Psoas muscle (tissue), 8 donors: ENCODE data around the gene MLH1. TPM values are rescaled to one million over a fixed set of nuclear protein-coding genes. Genes with fewer than 3 reads are reported as not detected.
A peak's percentile ranks its signal among the peaks of the same experiment; 100 is the strongest.

ENCODE experiments used
- ATAC-seq, 4 donors: fragments of 200-7000 bp; cut with Tn5 transposase; one replicate each; pipeline ENCODE4 v1.9.1; 2020; ENCODE audit warnings: moderate library complexity in 3 of 4, mild to moderate bottlenecking in 2 of 4
- DNase-seq, 2 donors: peaks; one replicate each; pipeline ENCODE4 v3.0.0-alpha.2; 2020
- H3K27ac ChIP-seq: fragments of 200-600 bp; one replicate; pipeline ENCODE4 v1.8.0; 2022
- H3K27me3 ChIP-seq, 3 donors: fragments of 200-600 bp in 1 of 3; one replicate each; pipeline versions ENCODE4 v1.6.1 to v1.8.0; 2013 to 2022; ENCODE audit warnings: low read length in 2 of 3, mild to moderate bottlenecking in 2 of 3, moderate library complexity in 1 of 3; ENCODE audit not compliant: insufficient read depth in 3 of 3
- H3K36me3 ChIP-seq, 2 donors: fragments of 200-600 bp in 1 of 2; one replicate each; pipeline versions ENCODE4 v1.6.1 to v1.8.0; 2013 to 2022; ENCODE audit warnings: low read depth in 1 of 2, mild to moderate bottlenecking in 1 of 2, moderate library complexity in 1 of 2; ENCODE audit not compliant: insufficient read depth in 1 of 2
- H3K4me1 ChIP-seq: fragments of 200-600 bp; one replicate; pipeline ENCODE4 v1.8.0; 2022
- H3K4me3 ChIP-seq: fragments of 200-600 bp; one replicate; pipeline ENCODE4 v1.8.0; 2022; ENCODE audit warnings: mild to moderate bottlenecking
- H3K9me3 ChIP-seq: fragments of 200-600 bp; one replicate; pipeline ENCODE4 v1.8.0; 2022
- CTCF ChIP-seq: fragments of 200-600 bp; IDR thresholded peaks from one replicate; pipeline ENCODE4 v1.8.0; 2022; ENCODE audit warnings: antibody characterized with exemption
- WGBS, 3 donors: extraction: QIAGEN DNeasy Blood & Tissue Kit; methylation state at CpG; one replicate each; pipeline versions ENCODE4 v1.1.6 to v1.1.7; 2013; 5-methylcytosine and 5-hydroxymethylcytosine counted together
- intact Hi-C, 2 donors: fragments of 100-400 bp; cut with DNase I; formaldehyde crosslinking; loops; one replicate each; pipeline versions ENCODE4 v1.11.0 to v1.14.2; 2022
- polyA plus RNA-seq, 3 donors: library from polyadenylated mRNA; stranded (reverse); fragments of 200-250 nt; gene quantifications; one replicate each; pipeline ENCODE4 v1.2.3, GENCODE V29; 2013
- total RNA-seq, 4 donors: library from RNA; stranded (reverse); fragmentation: NEBNext Ultra II Directional in 2 of 4; extraction: Animal tissue kit (Norgen Biotek cat#: 25700) in 2 of 4; gene quantifications; one replicate each; pipeline versions ENCODE4 v1.2.1 to v1.2.4, GENCODE V29; 2021 to 2023
- donor health status: healthy with polysubstance abuse.
- donor health status: DM: no; HTN: no; CAD: no; lungs with moderate emphysema.
- donor health status: Bipolar disorder and iron deficiency.
- donor health status: healthy.
- donor health status: DM: yes; HTN: yes; CAD: no.
- donor health status: DM: no; HTN: no; CAD: no.
- donor health status: DM: no; HTN: no; CAD: no.
- donor health status: DM: yes; HTN: yes; CAD: no.

MLH1 gene
- total and polyA plus RNA-seq, 7 donors = 26.5 to 37.7 (median 32.5) TPM

GRCh38 chr3:37056826-37057225 is 63.5 kb downstream of the MLH1 start:
- Histone ChIP-seq H3K27ac (no peak overlapping the region), H3K36me3 (peaks cover 4 to 83% of the 10 kb centered on the region in 2 donors), H3K4me1 (peaks cover 35% of the 10 kb centered on the region), H3K4me3 (no peak overlapping the region), H3K9me3 (no peaks in the 10 kb centered on the region), H3K27me3 (no peaks in the 10 kb centered on the region)
- DNase-seq = no peak
- no peak for TF ChIP-seq CTCF
- ATAC-seq = no peak
- intact Hi-C loops = no loop called here

GRCh38 chr3:37058117-37058516 is 64.8 kb downstream of the MLH1 start:
- intact Hi-C loops = no loop called here
- H3K9me3 ChIP-seq = no peaks in the 10 kb centered on the region
- ATAC-seq (no peak), DNase-seq (no peak)
- H3K4me3 ChIP-seq = no peak overlapping the region
- peaks cover 6 to 83% of the 10 kb centered on the region in 2 donors for H3K36me3 ChIP-seq
- no peak overlapping the region for H3K27ac ChIP-seq
- H3K4me1 ChIP-seq = peaks cover 28% of the 10 kb centered on the region
- TF ChIP-seq CTCF = no peak
- no peaks in the 10 kb centered on the region for H3K27me3 ChIP-seq
- WGBS, 3 donors = 95 to 98% (median 97%) methylated on average over 5 of the region's 5 CpGs

GRCh38 chr3:37064747-37065146 is 71.4 kb downstream of the MLH1 start:
- Histone ChIP-seq H3K27ac (no peak overlapping the region), H3K9me3 (no peaks in the 10 kb centered on the region), H3K4me3 (no peak overlapping the region), H3K36me3 (peaks cover 12 to 91% of the 10 kb centered on the region in 2 donors), H3K4me1 (peaks cover 4% of the 10 kb centered on the region), H3K27me3 (no peaks in the 10 kb centered on the region)
- intact Hi-C loops = no loop called here
- WGBS, 3 donors = 88 to 99% (median 98%) methylated on average over 3 of the region's 3 CpGs
- no peak for TF ChIP-seq CTCF
- ATAC-seq (no peak), DNase-seq (no peak)

- Histone ChIP-seq H3K27ac (no peak overlapping the region), H3K27me3 (no peaks in the 10 kb centered on the region), H3K4me3 (no peak overlapping the region), H3K9me3 (no peaks in the 10 kb centered on the region), H3K4me1 (peaks cover 4% of the 10 kb centered on the region), H3K36me3 (peaks cover 14 to 91% of the 10 kb centered on the region in 2 donors)
- DNase-seq (no peak), ATAC-seq (no peak)
- WGBS, 3 donors = 95 to 100% (median 97%) methylated on average over 3 of the region's 3 CpGs
- no peak for TF ChIP-seq CTCF
- intact Hi-C loops = no loop called here
These were observed 74.3 kb downstream of the MLH1 start for GRCh38 chr3:37067577-37067976.

- Histone ChIP-seq H3K9me3 (no peaks in the 10 kb centered on the region), H3K36me3 (peaks cover 13 to 91% of the 10 kb centered on the region in 2 donors), H3K27ac (no peak overlapping the region), H3K4me3 (no peak overlapping the region), H3K27me3 (no peaks in the 10 kb centered on the region), H3K4me1 (peaks cover 4% of the 10 kb centered on the region)
- DNase-seq = no peak
- intact Hi-C loops = no loop called here
- TF ChIP-seq CTCF = no peak
- 71 to 97% (median 84%) methylated on average over 1 of the region's 1 CpG for WGBS, 3 donors
- ATAC-seq = peak in 1 of 4 donors; percentile 29
These were observed 74.7 kb downstream of the MLH1 start for GRCh38 chr3:37068031-37068430.
